ENCODE measurements around the gene FKBP8.
A peak's percentile ranks its signal among the peaks of the same experiment; 100 is the strongest.
"Not testable (repeated sequence)": the region's sequence is repeated elsewhere in the genome, so short reads cannot be mapped to it uniquely, and the experiment has no call there.

FKBP8 gene

GRCh38 chr19:18542941-18543813, at the start of gene FKBP8:
Gene FKBP8, minus strand, starts transcription at chr19:18543573. Its CDS starts 1,603 bp downstream, at chr19:18541970.
- peak; percentile 96 for DNase-seq

GRCh38 chr19:18592732-18593131, 49.4 kb upstream of the FKBP8 start:
- not testable (repeated sequence) for DNase-seq

GRCh38 chr19:18591735-18592385, 48.5 kb upstream of the FKBP8 start:
- DNase-seq = no peak

GRCh38 chr19:18590273-18591272, 47.2 kb upstream of the FKBP8 start:
- no peak for DNase-seq

- no peak for DNase-seq
Observed at GRCh38 chr19:18589380-18590272, 46.3 kb upstream of the FKBP8 start.

- peak; percentile 91 for DNase-seq
Observed at GRCh38 chr19:18588611-18589379, 45.4 kb upstream of the FKBP8 start, which contains the start of gene REX1BD. Gene REX1BD, plus strand, starts transcription at chr19:18588798. Its CDS starts 4 bp downstream, at chr19:18588802.

- no peak for DNase-seq
Observed at GRCh38 chr19:18587962-18588610, 44.7 kb upstream of the FKBP8 start.

GRCh38 chr19:18587561-18587960, 44.2 kb upstream of the FKBP8 start:
- DNase-seq = no peak

- DNase-seq = no peak
Observed at GRCh38 chr19:18586306-18586705, 42.9 kb upstream of the FKBP8 start.

GRCh38 chr19:18580311-18580710, 36.9 kb upstream of the FKBP8 start:
- DNase-seq = no peak

- no peak for DNase-seq
Observed at GRCh38 chr19:18577365-18577914, 34.1 kb upstream of the FKBP8 start.

GRCh38 chr19:18576383-18576782, 33.0 kb upstream of the FKBP8 start:
- no peak for DNase-seq

- DNase-seq = no peak
Observed at GRCh38 chr19:18574691-18575291, 31.4 kb upstream of the FKBP8 start.

- DNase-seq = peak; percentile 99
Observed at GRCh38 chr19:18571564-18572344, 28.4 kb upstream of the FKBP8 start, which contains the start of gene UBA52. Gene UBA52, plus strand, starts transcription at chr19:18571857. Its CDS starts 1,444 bp downstream, at chr19:18573301.

GRCh38 chr19:18568367-18568766, 25.0 kb upstream of the FKBP8 start:
- DNase-seq = no peak

- DNase-seq = no peak
Observed at GRCh38 chr19:18566953-18567352, 23.6 kb upstream of the FKBP8 start.

GRCh38 chr19:18562086-18562485, 18.7 kb upstream of the FKBP8 start:
- no peak for DNase-seq

- DNase-seq = no peak
Observed at GRCh38 chr19:18559685-18560084, 16.3 kb upstream of the FKBP8 start.

GRCh38 chr19:18558604-18559003, 15.2 kb upstream of the FKBP8 start:
- DNase-seq = no peak

Data from stimulated activated CD4-positive, alpha-beta T cell treated with anti-CD3 and anti-CD28 coated beads, Interleukin-12 subunit alpha, Interleukin-12 subunit beta, amount 100 ng/mL, for 4 hours (primary cell).